ENCODE results near the gene SEPTIN11.

- TF ChIP-seq CTCF (IDR thresholded peaks at IDR 0.05) = no peak
- no peak for TF ChIP-seq POLR2A (IDR thresholded peaks at IDR 0.05)
Measured at GRCh38 chr4:76962406-76963130, 13.0 kb downstream of the SEPTIN11 start.
